H1 (cell line): Measurements from ENCODE around the gene SEH1L. TPM values are rescaled to one million over a fixed set of nuclear protein-coding genes. Genes with fewer than 3 reads are reported as not detected.

Source experiments
- BCL11A ChIP-seq, 2 experiments: IDR thresholded peaks; one replicate each; pipeline ENCODE4 v1.6.1; 2011; ENCODE audit warnings: low read depth in 2 of 2, low read length in 2 of 2, mild to moderate bottlenecking in 2 of 2
- CTBP2 ChIP-seq: IDR thresholded peaks from 2 replicates; pipeline ENCODE4 v1.7.0; 2011; ENCODE audit warnings: borderline replicate concordance, mild to moderate bottlenecking, moderate library complexity, mixed read lengths, low read length; ENCODE audit not compliant: insufficient read depth, insufficient read length
- E2F6 ChIP-seq: IDR thresholded peaks from 2 replicates; pipeline ENCODE4 v1.6.1; 2012; ENCODE audit warnings: inconsistent platforms
- EGR1 ChIP-seq: IDR thresholded peaks from 2 replicates; pipeline ENCODE4 v1.6.1; 2011; ENCODE audit warnings: low read depth, low read length, borderline replicate concordance
- GABPA ChIP-seq: IDR thresholded peaks from 2 replicates; pipeline ENCODE4 v1.6.1; 2011; ENCODE audit warnings: mild to moderate bottlenecking, low read length, moderate library complexity, borderline replicate concordance; ENCODE audit not compliant: insufficient read depth
- JUN ChIP-seq: IDR thresholded peaks from 2 replicates; pipeline ENCODE4 v1.6.1; 2011; ENCODE audit warnings: low read depth, mild to moderate bottlenecking, improper control_type of control experiment, low read length
- POLR2AphosphoS5 ChIP-seq: IDR thresholded peaks from 2 replicates; pipeline ENCODE4 v1.6.1; 2011; ENCODE audit warnings: low read depth, low read length
- TEAD4 ChIP-seq: IDR thresholded peaks from 2 replicates; pipeline ENCODE4 v1.6.1; 2012; ENCODE audit warnings: low read depth, low read length, inconsistent platforms, mixed read lengths
- polyA plus RNA-seq, 7 experiments: library from polyadenylated mRNA; depleted of rRNA in 3 of 7; stranded (reverse) in 5 of 7; unstranded in 2 of 7; fragments of >200 nt in 5 of 7; fragments of 200-250 nt in 2 of 7; gene quantifications; 1 replicate in 5 of 7; 2 replicates in 1 of 7; 4 replicates in 1 of 7; pipeline versions ENCODE4 v1.2.1 to v1.2.3, GENCODE V29; 2011 to 2013; ENCODE audit warnings: missing spikeins in 2 of 7, mixed read lengths in 2 of 7
- total RNA-seq: library from RNA; stranded (reverse); fragmentation: NEBNext Ultra II Directional; extraction: Animal tissue kit (Norgen Biotek cat#: 25700); gene quantifications from 2 replicates; pipeline ENCODE4 v1.2.1, GENCODE V29; 2021

SEH1L gene
- total and polyA plus RNA-seq, 2 of the 8 experiments (the other 6 are each of a cell fraction or from before 2014, with no cell fraction given), result 41.7 to 96.7 TPM

GRCh38 chr18:12930908-12931307 is 16.9 kb upstream of the SEH1L start (continued):
- TF ChIP-seq BCL11A (IDR thresholded peaks at IDR 0.05; ENCODE audit: low read depth in 2 of 2, low read length in 2 of 2) (no peak), JUN (no peak), GABPA (no peak), EGR1 (no peak), TEAD4 (no peak), CTBP2 (no peak), POLR2AphosphoS5 (no peak), E2F6 (no peak)
